ENCODE results near the gene ALPK3.
A peak's percentile ranks its signal among the peaks of the same experiment; 100 is the strongest.

The ALPK3 gene

DNA sequence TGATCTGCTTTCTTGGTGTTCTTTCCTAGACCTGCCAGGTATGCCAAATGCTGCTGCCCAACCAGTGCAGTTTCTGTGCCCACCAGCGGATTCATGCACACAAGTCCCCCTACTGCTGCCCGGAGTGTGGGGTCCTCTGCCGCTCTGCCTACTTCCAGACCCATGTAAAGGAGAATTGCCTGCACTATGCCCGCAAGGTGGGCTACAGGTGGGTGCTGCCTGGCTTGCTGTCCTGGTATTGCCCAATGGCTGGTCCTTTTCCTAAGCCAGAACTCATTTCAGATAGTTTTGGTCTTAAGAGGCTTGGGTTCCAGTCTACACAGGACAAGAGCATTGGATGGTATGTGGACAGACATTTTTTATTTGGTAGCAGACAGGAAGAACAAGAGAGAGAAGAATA lies 26.5 kb upstream of the ALPK3 start:
- H3K27ac ChIP-seq, result peak overlapping the region; percentile 13; the same call in 1 of the 2 replicates
- no peak for TF ChIP-seq ZFX (IDR thresholded peaks at IDR 0.05; ENCODE audit: borderline replicate concordance)
- TF ChIP-seq, protein P1, sequence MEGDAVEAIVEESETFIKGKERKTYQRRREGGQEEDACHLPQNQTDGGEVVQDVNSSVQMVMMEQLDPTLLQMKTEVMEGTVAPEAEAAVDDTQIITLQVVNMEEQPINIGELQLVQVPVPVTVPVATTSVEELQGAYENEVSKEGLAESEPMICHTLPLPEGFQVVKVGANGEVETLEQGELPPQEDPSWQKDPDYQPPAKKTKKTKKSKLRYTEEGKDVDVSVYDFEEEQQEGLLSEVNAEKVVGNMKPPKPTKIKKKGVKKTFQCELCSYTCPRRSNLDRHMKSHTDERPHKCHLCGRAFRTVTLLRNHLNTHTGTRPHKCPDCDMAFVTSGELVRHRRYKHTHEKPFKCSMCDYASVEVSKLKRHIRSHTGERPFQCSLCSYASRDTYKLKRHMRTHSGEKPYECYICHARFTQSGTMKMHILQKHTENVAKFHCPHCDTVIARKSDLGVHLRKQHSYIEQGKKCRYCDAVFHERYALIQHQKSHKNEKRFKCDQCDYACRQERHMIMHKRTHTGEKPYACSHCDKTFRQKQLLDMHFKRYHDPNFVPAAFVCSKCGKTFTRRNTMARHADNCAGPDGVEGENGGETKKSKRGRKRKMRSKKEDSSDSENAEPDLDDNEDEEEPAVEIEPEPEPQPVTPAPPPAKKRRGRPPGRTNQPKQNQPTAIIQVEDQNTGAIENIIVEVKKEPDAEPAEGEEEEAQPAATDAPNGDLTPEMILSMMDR (IDR thresholded peaks at IDR 0.05), result no peak

DNA sequence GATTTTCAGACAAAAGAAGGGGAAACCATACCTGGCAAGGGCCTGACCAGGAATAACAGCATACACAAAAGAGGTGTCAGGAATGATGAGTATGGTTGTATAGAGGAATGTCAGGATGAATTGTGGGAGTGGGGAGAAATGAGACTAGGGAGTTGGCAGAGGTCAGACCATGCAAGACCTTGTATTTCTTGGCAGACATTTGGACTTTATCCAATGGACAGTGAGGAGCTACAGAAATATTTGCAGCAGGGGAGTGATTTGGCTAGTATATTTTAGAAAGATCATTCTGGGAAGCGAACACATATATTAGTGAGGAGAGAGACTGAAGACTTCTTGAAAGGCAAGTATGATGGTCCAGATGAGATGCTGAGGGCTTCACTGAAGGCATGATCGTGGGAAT lies 25.4 kb upstream of the ALPK3 start:
- peak overlapping the region; percentile 13; the same call in 1 of the 2 replicates for H3K27ac ChIP-seq
- TF ChIP-seq ZFX (IDR thresholded peaks at IDR 0.05; ENCODE audit: borderline replicate concordance), result no peak
- TF ChIP-seq, protein P1 (IDR thresholded peaks at IDR 0.05), result no peak

DNA sequence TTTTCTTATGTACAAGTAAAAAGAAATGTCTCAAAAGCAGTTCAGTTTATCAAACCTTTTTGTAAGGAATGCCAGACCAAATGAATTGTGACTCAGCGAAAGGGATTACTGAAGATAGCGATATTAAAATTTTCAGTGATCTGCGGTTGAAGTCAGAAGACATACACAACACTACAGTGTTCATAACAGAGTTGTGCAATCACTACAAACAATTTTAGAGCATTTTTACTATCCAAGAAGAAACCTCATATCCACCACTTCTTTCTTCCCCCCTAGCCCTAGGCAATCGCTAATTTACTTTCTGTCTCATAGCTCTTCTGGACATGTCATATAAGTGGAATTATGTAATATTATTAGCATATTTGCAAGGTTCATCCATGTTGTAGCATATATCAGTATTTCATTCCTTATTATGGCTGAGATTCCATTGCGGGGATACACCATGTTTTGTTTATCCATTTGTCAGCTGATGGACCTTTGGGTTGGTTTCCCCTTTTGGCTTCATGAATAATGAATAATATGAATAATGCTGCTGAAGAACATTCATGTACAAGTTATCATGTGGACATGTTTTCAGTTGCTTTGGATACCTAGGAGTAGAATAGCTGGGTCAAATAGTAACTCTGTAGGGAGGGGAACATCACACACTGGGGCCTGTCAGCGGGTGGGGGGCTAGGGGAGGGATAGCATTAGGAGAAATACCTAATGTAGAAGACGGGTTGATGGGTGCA lies 23.6 kb upstream of the ALPK3 start:
- no peak for TF ChIP-seq ZFX (IDR thresholded peaks at IDR 0.05; ENCODE audit: borderline replicate concordance)
- TF ChIP-seq, protein P1 (IDR thresholded peaks at IDR 0.05), result no peak
- 0 out of 2 replicates have a peak overlapping the region, but pooled peaks have one; percentile 12 for H3K27ac ChIP-seq

DNA sequence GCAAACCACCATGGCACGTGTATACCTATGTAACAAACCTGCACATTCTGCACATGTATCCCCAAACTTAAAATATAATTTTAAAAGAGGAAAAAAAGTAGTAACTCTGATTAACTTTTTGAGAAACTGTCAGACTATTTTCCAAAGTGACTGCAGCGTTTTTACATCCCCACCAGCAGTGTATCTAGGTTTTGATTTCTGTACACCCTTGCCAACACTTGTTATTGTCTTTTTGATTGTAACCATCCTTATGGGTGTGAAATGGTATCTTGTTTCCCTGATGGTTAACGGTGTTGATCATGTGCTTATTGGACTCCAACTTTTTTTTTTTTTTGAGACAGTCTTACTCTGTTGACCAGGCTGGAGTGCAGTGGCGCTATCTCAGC lies 23.0 kb upstream of the ALPK3 start:
- TF ChIP-seq, protein P1 (IDR thresholded peaks at IDR 0.05), result no peak
- TF ChIP-seq ZFX (IDR thresholded peaks at IDR 0.05; ENCODE audit: borderline replicate concordance), result no peak
- H3K27ac ChIP-seq, result no peak overlapping the region

DNA sequence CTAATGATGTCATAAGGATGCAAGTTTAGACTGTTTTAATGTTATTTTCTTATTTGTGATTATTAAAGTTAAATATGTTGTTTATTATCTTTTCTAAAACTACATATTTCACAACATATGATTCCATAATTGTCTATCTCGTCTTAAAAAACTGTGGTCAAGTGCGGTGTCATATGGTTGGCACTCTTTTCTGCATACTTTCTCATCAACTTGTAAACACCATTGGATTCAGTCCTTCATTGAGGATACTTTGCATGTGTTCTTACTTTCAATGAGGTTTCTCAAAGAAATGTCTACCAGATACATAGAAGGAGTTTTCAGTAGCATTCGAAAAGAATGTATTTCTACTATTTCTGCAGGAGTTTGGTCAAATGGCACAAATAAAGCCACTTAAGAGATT lies 22.0 kb upstream of the ALPK3 start:
- TF ChIP-seq, protein P1 (IDR thresholded peaks at IDR 0.05), result no peak
- no peak for TF ChIP-seq ZFX (IDR thresholded peaks at IDR 0.05; ENCODE audit: borderline replicate concordance)
- H3K27ac ChIP-seq, result no peak overlapping the region; the same call in 1 of the 2 replicates

DNA sequence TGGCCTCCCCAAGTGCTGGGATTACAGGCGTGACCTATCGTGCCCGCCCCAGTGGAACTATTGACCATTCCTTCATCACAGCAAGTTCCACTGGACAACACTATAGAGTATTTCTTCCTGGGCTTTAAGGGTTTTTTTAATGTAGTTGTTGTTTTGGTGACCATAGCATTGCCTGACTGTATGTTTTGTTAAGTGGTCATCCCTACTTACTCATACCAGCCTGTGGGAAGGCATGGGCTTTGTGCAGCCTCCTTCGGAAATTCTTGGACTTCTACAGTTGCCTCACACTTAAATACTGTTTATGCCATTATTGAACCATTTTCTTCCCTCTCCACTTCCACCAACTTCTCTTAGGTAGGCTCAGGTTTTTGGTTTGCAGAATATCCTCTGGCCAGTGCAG lies 19.9 kb upstream of the ALPK3 start:
- TF ChIP-seq, protein P1 (IDR thresholded peaks at IDR 0.05), result no peak
- TF ChIP-seq ZFX (IDR thresholded peaks at IDR 0.05; ENCODE audit: borderline replicate concordance), result no peak

DNA sequence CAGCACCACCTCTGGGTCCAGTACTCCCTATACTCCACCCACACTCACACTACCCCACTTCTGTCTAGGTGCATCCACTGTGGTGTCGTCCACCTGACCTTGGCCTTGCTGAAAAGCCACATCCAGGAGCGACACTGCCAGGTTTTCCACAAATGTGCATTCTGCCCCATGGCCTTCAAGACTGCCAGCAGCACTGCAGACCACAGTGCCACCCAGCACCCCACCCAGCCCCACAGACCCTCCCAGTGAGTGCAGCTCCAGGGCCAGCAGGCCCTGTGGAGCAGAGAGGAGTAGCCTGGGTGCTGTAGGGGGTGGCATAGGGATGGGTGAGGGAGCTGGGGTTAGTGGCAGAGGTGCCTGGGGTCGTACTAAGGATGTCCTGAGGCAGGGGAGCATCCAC lies 19.4 kb upstream of the ALPK3 start:
- H3K27ac ChIP-seq, result no peak overlapping the region; the same call in 1 of the 2 replicates
- TF ChIP-seq, protein P1 (IDR thresholded peaks at IDR 0.05), result no peak
- TF ChIP-seq ZFX (IDR thresholded peaks at IDR 0.05; ENCODE audit: borderline replicate concordance), result no peak

More for the DNA sequence above, 19.9 kb upstream of the ALPK3 start:
- peak overlapping the region; percentile 17; the same call in 1 of the 2 replicates for H3K27ac ChIP-seq

All from 22Rv1 (cell line).